ENCODE data around the gene IKZF2.

IKZF2 gene

DNA sequence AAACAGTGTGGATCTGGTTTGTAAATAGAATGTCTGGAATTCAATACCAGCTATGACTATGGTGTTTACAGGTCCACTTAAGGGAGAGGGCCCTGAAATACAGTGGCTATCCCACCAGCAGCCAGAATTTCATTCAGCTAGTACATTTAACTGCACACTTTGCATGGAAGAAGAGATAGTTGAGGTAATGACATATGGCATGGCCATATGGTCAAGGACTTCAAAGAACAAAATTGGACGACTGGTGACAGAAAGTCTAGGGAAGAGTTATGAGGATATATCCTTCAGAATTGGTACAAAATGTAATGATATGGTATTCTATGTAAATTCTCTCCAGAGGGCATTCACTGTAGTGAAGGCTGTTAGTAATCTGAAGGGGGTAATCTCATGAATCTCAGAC, 105.0 kb downstream of the IKZF2 start:
- no peak for TF ChIP-seq CTCF (conservative IDR thresholded peaks at IDR 0.05; ENCODE audit: low read length)
- H3K4me3 ChIP-seq (ENCODE audit: low read length) = no peak overlapping the region
- no peak for DNase-seq (ENCODE audit: low read depth)

DNA sequence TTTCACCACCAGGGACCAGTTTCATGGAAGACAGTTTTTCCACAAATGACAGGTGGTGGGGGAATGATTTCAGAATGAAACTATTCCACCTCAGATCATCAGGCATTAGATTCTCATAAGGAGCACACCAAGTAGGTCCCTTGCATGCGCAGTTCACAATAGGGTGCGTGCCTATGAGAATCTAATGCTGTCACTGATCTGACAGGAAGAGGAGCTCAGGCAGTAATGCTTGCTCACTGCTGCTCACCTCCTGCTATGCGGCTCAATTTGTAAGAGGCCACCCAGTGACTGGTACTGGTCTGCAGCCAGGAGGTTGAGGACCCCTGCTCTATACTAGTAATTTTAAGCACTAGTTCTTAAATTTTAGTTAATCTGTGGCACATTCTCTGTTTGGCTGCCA, 107.8 kb downstream of the IKZF2 start:
- no peak for DNase-seq (ENCODE audit: low read depth)
- no peak overlapping the region for H3K4me3 ChIP-seq (ENCODE audit: low read length)

DNA sequence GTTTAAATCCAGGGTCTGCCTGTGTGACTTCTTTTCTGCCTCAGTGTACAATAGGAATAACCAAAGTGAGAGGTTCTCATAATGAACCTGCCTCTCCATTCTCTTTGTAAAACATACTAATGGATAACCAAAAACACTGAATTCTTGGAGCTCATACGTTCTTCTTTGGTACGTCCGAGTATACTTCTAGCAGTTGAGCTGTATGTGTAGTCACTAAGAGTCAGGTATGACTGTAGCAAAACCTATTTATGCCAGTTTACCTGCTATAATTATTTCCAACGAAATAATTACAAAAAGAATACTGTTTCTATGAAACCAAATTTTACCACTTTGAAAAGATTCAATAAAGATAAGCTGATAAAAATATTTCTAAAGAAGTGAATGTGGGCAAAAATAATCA, 109.2 kb downstream of the IKZF2 start:
- no peak overlapping the region for H3K4me3 ChIP-seq (ENCODE audit: low read length)
- TF ChIP-seq CTCF (conservative IDR thresholded peaks at IDR 0.05; ENCODE audit: low read length) = no peak
- no peak for DNase-seq (ENCODE audit: low read depth)

More for the DNA sequence above, 107.8 kb downstream of the IKZF2 start:
- no peak for TF ChIP-seq CTCF (conservative IDR thresholded peaks at IDR 0.05; ENCODE audit: low read length)

DNA sequence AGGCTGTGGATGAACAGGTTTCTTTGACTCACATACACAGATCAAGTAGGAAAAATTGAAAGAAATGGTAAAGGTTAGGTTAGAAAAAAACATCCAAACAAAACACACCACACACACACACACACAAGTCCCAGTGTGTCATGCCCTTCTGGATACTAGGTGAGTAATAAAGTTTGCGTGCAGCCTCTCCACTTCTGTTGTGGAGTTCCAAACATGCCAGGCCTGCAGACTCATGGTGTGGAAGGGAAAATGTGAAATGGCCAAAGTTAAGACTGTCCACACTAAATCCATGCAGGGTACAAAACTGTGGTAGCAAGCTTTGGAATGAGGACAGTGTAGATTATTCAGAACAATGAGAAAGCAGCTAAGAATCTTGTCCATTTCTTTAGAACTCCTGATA, 114.6 kb downstream of the IKZF2 start:
- H3K4me3 ChIP-seq (ENCODE audit: low read length) = no peak overlapping the region
- TF ChIP-seq CTCF (conservative IDR thresholded peaks at IDR 0.05; ENCODE audit: low read length) = no peak
- peak; percentile 59 for DNase-seq (ENCODE audit: low read depth)

- DNase-seq (ENCODE audit: low read depth) = no peak
- H3K4me3 ChIP-seq (ENCODE audit: low read length) = no peak overlapping the region
- no peak for TF ChIP-seq CTCF (conservative IDR thresholded peaks at IDR 0.05; ENCODE audit: low read length)
Measured at GRCh38 chr2:213034585-213034984, 116.8 kb downstream of the IKZF2 start.

DNA sequence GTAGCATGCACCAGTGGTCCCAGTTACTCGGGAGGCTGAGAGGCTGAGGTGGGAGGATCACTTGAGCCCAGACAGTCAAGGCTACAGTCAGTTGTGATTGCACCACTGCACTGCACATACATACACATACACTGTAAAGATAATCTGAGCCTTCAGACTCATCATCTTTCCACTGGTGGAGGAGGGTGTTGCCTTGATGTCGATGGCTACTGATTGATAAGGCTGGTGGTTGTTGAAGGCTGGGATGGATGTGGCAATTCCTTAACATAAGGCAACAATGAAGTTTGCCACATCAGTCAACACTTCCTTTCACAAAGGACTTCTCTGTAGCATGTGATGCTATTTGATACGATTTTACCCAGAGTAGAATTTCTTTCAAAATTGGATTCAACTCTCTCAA, 118.8 kb downstream of the IKZF2 start:
- no peak for DNase-seq (ENCODE audit: low read depth)
- no peak for TF ChIP-seq CTCF (conservative IDR thresholded peaks at IDR 0.05; ENCODE audit: low read length)

GRCh38 chr2:213022987-213023386, 128.4 kb downstream of the IKZF2 start:
- DNase-seq (ENCODE audit: low read depth) = no peak
- TF ChIP-seq CTCF (conservative IDR thresholded peaks at IDR 0.05; ENCODE audit: low read length) = no peak
- no peak overlapping the region for H3K4me3 ChIP-seq (ENCODE audit: low read length)

More for the DNA sequence above, 118.8 kb downstream of the IKZF2 start:
- H3K4me3 ChIP-seq (ENCODE audit: low read length) = no peak overlapping the region

Data from AG10803 (cell line).